WI38 (cell line): ENCODE measurements around the gene TOP2B.

Experiments used
- H3K4me3 ChIP-seq: 2 replicates; pipeline ENCODE4 v1.5.1; 2011; ENCODE audit warnings: low read depth, mild to moderate bottlenecking, control low read depth, low read length
- TF ChIP-seq, protein P1 (sequence below): IDR thresholded peaks from 2 replicates; pipeline ENCODE4 v1.5.1; 2012; ENCODE audit warnings: low read depth, mild to moderate bottlenecking, control low read depth, low read length

TOP2B gene

DNA sequence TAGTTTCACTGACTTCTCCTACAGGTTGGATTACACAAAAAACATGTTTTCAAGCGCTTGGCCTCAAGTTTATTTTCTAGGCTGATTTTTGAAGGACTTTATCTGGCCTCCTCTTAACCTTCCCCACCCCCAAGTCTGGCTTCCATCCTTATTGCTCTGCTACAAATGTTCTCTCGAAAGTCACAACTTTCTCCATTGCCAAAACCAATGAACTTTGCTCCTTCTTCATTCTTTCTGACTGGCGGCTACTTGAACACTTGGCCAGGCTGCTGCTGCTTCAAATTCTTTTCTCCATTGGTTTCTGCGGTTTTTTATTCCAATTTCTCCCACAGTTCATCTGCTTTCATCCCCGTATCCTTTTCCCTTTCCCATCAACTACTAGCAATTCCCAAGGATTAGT lies 106.6 kb downstream of the TOP2B start:
- no peak overlapping the region for H3K4me3 ChIP-seq
- TF ChIP-seq, protein P1, sequence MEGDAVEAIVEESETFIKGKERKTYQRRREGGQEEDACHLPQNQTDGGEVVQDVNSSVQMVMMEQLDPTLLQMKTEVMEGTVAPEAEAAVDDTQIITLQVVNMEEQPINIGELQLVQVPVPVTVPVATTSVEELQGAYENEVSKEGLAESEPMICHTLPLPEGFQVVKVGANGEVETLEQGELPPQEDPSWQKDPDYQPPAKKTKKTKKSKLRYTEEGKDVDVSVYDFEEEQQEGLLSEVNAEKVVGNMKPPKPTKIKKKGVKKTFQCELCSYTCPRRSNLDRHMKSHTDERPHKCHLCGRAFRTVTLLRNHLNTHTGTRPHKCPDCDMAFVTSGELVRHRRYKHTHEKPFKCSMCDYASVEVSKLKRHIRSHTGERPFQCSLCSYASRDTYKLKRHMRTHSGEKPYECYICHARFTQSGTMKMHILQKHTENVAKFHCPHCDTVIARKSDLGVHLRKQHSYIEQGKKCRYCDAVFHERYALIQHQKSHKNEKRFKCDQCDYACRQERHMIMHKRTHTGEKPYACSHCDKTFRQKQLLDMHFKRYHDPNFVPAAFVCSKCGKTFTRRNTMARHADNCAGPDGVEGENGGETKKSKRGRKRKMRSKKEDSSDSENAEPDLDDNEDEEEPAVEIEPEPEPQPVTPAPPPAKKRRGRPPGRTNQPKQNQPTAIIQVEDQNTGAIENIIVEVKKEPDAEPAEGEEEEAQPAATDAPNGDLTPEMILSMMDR, result no peak

DNA sequence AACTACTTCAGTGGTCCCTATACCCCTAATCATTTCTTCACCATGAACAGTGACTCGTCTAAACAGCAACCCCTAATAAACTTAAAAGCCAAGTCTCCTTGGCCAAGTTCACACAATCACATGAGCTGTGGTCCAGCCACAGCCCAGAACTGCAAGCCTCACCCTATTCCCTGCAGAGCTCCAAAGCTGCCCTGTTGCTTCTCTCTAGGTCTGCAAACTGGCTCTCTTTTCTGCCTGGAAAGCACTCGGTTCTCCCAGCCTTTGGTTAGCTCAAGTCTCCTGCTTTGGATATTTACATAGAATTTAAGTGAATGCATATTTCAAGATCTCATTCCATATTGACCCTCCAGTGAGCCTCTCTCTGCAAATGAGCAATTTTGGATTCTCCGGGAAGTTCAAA lies 107.0 kb downstream of the TOP2B start:
- no peak overlapping the region for H3K4me3 ChIP-seq
- TF ChIP-seq, protein P1, result no peak

DNA sequence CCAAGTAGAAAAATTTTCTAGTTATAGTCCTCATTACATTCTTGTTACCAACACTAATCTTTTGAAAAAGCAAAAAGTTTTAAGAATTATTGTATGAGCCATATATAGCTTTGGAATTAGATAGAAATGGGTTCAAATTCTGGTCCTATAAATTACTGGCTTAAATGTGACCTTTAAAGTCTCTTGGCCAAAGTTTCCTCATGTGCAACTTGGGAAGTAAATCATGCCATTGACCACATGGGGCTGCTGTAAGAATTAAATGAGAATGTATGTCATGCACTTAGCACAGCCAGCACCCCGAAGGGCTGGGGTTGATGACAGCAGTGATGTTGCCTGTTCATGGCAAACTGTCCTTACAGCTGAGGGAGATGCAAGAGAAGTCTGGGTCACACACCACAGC lies 108.3 kb downstream of the TOP2B start:
- no peak overlapping the region for H3K4me3 ChIP-seq
- TF ChIP-seq, protein P1, result no peak

DNA sequence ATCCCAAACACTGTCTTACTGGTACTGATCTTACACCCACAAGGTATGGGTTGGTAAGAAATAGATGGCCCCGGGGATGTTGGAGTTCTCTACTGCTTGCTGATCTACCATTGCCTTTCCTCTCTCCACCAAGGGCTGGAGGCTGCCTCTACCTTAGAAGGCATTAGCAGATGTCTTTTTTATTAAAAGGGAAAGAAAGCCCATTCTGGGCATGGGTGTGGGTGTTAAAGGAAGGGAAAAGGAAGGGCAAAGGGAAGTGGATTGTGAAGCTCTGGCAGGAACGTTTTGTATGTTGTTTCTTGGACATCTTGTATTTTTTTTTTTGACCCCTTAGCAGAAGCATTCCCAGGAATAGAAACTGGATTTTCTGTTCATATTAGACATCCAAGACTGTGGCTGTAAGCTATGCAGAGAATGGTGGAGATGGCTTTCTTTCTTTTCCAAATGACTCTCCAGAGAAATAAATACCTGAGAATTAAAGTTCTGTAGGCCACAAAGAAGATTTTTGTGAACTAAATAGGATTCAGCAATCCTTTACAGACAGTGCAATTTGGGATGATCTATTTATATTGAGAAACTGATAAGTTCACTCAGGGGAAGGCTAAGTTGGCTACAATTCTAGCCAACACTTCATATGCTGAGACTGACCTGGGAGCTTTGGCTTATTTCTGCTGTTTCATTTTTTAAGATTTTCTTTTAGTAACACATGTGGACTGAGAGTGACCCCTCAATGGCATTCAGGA lies 108.8 kb downstream of the TOP2B start:
- H3K4me3 ChIP-seq, result no peak overlapping the region
- TF ChIP-seq, protein P1, result no peak

- TF ChIP-seq, protein P1, result no peak
- H3K4me3 ChIP-seq, result no peak overlapping the region
These were observed 110.3 kb downstream of the TOP2B start for GRCh38 chr3:25554376-25554775.

DNA sequence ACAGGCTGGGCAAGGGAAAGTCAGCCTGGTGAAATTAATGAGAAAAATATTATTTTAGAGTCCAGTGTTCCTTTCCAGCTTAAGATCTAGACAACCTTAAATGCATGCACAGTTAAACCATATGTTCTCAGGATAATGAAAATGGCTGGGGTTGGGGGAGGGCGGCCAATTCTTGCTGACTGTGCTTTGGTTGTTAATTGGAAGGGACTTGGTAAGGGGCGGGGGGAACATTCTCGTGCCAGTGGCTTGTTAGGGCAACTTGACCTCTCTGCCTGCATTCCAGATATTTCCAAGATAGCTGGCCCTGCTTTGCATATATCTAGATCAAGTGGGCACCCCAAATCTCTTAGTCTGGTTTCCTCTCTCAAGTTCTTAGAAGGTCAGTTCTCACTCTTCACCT lies 112.5 kb downstream of the TOP2B start:
- no peak overlapping the region for H3K4me3 ChIP-seq
- TF ChIP-seq, protein P1, result no peak

DNA sequence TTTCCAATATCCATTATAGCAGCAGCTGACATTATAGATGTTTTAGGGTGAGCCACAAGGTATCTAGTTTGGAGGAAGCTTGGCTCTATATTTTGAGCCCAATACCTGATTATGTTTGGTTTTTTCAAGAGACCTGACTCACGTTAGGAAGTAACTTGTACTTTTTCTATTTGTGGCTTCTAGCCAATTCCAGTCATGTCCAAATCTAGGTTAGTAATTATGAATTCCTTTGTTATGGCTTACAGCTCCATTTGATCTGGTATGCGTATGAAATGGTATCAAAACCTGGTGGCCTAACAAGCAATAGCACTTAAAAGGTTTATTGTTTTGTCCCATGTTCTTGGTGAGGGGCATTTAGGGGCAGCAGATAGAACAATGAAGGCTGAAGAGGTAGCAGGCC lies 115.9 kb downstream of the TOP2B start:
- TF ChIP-seq, protein P1, result no peak
- no peak overlapping the region for H3K4me3 ChIP-seq
